ENCODE results near the gene CDH18. TPM values are rescaled to one million over a fixed set of nuclear protein-coding genes. Genes with fewer than 3 reads are reported as not detected.

The CDH18 gene
- total and polyA plus RNA-seq, 2 donors (not counting 1 experiment from before 2014, with no cell fraction given) = 0.16 to 0.33 TPM

- Histone ChIP-seq H3K9ac (ENCODE audit: insufficient read depth, low read length) (no peak overlapping the region), H3K9me3 (ENCODE audit: control insufficient read depth, insufficient read depth, low read depth, low read length) (no peaks in the 10 kb centered on the region), H3K36me3 (ENCODE audit: control insufficient read depth, insufficient read depth, low read length) (no peaks in the 10 kb centered on the region), H4K20me1 (ENCODE audit: control insufficient read depth, extremely low read depth, insufficient read depth, low read length) (no peaks in the 10 kb centered on the region), H2AFZ (ENCODE audit: low read length) (no peak overlapping the region), H3K27ac (ENCODE audit: insufficient read depth, low read length) (no peak overlapping the region), H3K4me1 (ENCODE audit: control insufficient read depth, extremely low read depth, insufficient read depth, low read length) (no peaks in the 10 kb centered on the region), H3K27me3 (ENCODE audit: control insufficient read depth, insufficient read depth, low read length) (no peaks in the 10 kb centered on the region), H3K4me3 (replicated peaks in 1 of 4; ENCODE audit: control extremely low read depth in 1 of 4, insufficient read depth in 1 of 4, low read depth in 3 of 4, low read length in 4 of 4) (no peak overlapping the region), H3K79me2 (ENCODE audit: control insufficient read depth, insufficient read depth, low read length) (no peaks in the 10 kb centered on the region), H3K4me2 (ENCODE audit: extremely low read depth, insufficient read depth, low read length) (no peak overlapping the region)
- no peak for DNase-seq (ENCODE audit: low read depth in 2 of 2)
- TF ChIP-seq CTCF (conservative IDR thresholded peaks at IDR 0.05 in 1 of 2, IDR thresholded peaks at IDR 0.05 in 1 of 2; ENCODE audit: low read depth in 1 of 2, low read length in 2 of 2) = no peak
- TF ChIP-seq EZH2 (IDR thresholded peaks at IDR 0.05; ENCODE audit: low read length, missing control alignments) = no peak
These were observed 69.2 kb downstream of the CDH18 start for GRCh38 chr5:19918780-19919179.

- Histone ChIP-seq H3K4me3 (replicated peaks in 1 of 4; ENCODE audit: control extremely low read depth in 1 of 4, insufficient read depth in 1 of 4, low read depth in 3 of 4, low read length in 4 of 4) (no peak overlapping the region), H3K27me3 (ENCODE audit: control insufficient read depth, insufficient read depth, low read length) (no peaks in the 10 kb centered on the region), H4K20me1 (ENCODE audit: control insufficient read depth, extremely low read depth, insufficient read depth, low read length) (no peaks in the 10 kb centered on the region), H3K79me2 (ENCODE audit: control insufficient read depth, insufficient read depth, low read length) (no peaks in the 10 kb centered on the region), H2AFZ (ENCODE audit: low read length) (no peak overlapping the region), H3K36me3 (ENCODE audit: control insufficient read depth, insufficient read depth, low read length) (no peaks in the 10 kb centered on the region), H3K9ac (ENCODE audit: insufficient read depth, low read length) (no peak overlapping the region), H3K27ac (ENCODE audit: insufficient read depth, low read length) (no peak overlapping the region), H3K9me3 (ENCODE audit: control insufficient read depth, insufficient read depth, low read depth, low read length) (no peaks in the 10 kb centered on the region), H3K4me1 (ENCODE audit: control insufficient read depth, extremely low read depth, insufficient read depth, low read length) (no peaks in the 10 kb centered on the region), H3K4me2 (ENCODE audit: extremely low read depth, insufficient read depth, low read length) (no peak overlapping the region)
- DNase-seq (ENCODE audit: low read depth in 2 of 2) = no peak
- TF ChIP-seq EZH2 (IDR thresholded peaks at IDR 0.05; ENCODE audit: low read length, missing control alignments) (no peak), CTCF (conservative IDR thresholded peaks at IDR 0.05 in 1 of 2, IDR thresholded peaks at IDR 0.05 in 1 of 2; ENCODE audit: low read depth in 1 of 2, low read length in 2 of 2) (no peak)
These were observed 70.3 kb downstream of the CDH18 start for GRCh38 chr5:19917588-19918122.

- Histone ChIP-seq H3K27me3 (ENCODE audit: control insufficient read depth, insufficient read depth, low read length) (no peaks in the 10 kb centered on the region), H3K9me3 (ENCODE audit: control insufficient read depth, insufficient read depth, low read depth, low read length) (no peaks in the 10 kb centered on the region), H2AFZ (ENCODE audit: low read length) (no peak overlapping the region), H3K4me2 (ENCODE audit: extremely low read depth, insufficient read depth, low read length) (no peak overlapping the region), H3K9ac (ENCODE audit: insufficient read depth, low read length) (no peak overlapping the region), H3K36me3 (ENCODE audit: control insufficient read depth, insufficient read depth, low read length) (no peaks in the 10 kb centered on the region), H4K20me1 (ENCODE audit: control insufficient read depth, extremely low read depth, insufficient read depth, low read length) (no peaks in the 10 kb centered on the region), H3K79me2 (ENCODE audit: control insufficient read depth, insufficient read depth, low read length) (no peaks in the 10 kb centered on the region), H3K4me3 (replicated peaks in 1 of 4; ENCODE audit: control extremely low read depth in 1 of 4, insufficient read depth in 1 of 4, low read depth in 3 of 4, low read length in 4 of 4) (no peak overlapping the region), H3K4me1 (ENCODE audit: control insufficient read depth, extremely low read depth, insufficient read depth, low read length) (no peaks in the 10 kb centered on the region), H3K27ac (ENCODE audit: insufficient read depth, low read length) (no peak overlapping the region)
- TF ChIP-seq EZH2 (IDR thresholded peaks at IDR 0.05; ENCODE audit: low read length, missing control alignments) (no peak), CTCF (conservative IDR thresholded peaks at IDR 0.05 in 1 of 2, IDR thresholded peaks at IDR 0.05 in 1 of 2; ENCODE audit: low read depth in 1 of 2, low read length in 2 of 2) (no peak)
- no peak for DNase-seq (ENCODE audit: low read depth in 2 of 2)
These were observed 77.9 kb downstream of the CDH18 start for GRCh38 chr5:19910136-19910535.

Data from fibroblast of lung (primary cell).